CD4-positive, alpha-beta T cell treated with Interleukin-10 for 1 hour (primary cell): Measurements from ENCODE around the gene GUCA2B.

Experiments used
- DNase-seq: peaks from one replicate; pipeline ENCODE4 v3.0.0-alpha.2; 2020

The GUCA2B gene

DNA sequence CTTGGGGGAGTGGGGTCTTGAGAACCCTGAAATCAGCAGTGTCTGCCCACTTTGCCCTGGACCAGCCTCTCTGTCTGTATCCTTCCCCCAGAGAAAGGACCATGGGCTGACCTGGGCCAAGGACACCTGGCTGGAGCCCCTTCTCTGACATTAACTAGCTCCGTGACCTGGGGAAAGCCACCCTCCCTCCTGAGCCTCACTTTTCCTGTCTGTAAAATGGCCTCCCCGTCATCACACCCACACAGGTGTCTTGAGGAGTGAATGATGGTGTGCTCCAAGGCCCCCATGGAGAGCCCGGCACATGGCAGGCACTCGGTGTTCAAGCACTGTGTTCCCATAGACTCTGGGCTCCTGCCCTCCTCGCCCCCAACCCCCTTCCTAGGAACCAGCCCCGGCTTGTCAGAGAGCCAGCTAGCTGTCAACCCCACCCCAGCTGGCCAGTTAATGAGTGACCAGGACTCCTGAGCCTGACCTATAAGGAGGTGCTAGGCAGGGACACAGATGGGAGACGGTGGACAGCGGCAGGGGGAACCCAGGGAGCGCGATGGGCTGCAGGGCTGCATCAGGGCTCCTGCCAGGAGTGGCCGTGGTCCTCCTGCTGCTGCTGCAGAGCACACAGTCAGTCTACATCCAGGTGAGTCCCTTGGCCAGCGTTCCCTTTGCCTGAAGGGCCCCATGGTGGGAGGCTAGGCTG lies at the start of gene GUCA2B:
GUCA2B (plus strand) TSS at position 504 of the 694 bp plus-strand sequence; CDS start at position 545, 41 bp downstream.
- DNase-seq, result no peak

DNA sequence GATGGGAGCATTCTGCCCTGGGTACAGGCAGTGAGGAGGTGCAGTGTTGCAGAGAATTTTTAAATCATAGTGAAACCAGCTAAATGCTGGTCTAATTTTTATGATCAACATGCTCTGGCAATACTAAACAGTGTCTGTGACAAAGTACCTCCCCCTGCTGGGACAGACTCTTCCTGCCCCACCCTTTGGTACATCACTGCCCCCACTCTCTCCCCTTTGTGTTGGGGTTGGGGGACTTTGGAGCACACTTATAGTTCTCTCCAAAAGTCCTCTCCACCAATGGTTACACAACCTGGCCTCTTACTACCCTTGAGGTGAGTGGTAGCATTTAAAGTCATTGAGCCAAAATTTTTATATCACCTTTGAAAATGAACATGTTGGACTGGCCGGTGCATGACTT lies 48.2 kb upstream of the GUCA2B start:
- DNase-seq, result no peak

DNA sequence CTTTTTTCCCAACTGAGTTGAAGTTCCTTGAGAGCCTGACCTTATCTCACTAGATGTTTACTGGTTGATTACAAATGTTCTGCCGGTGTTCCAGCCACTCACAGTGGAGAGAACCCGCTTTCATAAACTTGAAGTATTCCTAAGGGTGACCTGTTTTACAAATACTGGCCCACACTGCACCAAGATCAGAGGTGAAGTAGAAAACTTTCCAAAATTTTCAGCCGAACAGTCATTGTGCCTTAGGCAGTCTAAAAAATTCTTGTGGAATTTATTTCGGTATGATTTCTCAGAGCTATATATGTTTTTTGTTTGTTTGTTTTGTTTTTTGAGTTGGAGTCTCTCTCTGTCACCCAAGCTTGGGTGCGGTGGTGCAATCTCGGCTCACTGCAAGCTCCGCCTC lies 44.9 kb upstream of the GUCA2B start:
- DNase-seq, result no peak

DNA sequence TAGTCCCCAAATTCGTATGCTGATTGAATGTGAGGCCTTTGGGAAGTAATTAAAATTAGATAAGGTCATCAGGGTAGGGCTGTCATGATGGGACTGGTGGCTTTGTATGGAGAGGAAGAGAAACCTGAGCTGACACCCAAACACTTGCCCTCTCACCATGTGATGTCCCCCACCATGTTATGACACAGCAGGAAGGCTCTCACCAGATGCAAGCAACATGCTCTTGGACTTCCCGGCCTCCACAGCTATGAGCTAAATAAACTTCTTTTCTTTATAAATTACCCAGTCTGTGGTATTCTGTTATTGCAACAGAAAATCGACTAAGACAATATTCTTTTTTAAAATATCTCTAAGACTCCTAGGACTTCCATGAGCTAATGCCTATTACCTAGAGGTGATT lies 43.6 kb upstream of the GUCA2B start:
- DNase-seq, result no peak

GRCh38 chr1:42114229-42114628 lies 39.0 kb upstream of the GUCA2B start:
- no peak for DNase-seq

DNA sequence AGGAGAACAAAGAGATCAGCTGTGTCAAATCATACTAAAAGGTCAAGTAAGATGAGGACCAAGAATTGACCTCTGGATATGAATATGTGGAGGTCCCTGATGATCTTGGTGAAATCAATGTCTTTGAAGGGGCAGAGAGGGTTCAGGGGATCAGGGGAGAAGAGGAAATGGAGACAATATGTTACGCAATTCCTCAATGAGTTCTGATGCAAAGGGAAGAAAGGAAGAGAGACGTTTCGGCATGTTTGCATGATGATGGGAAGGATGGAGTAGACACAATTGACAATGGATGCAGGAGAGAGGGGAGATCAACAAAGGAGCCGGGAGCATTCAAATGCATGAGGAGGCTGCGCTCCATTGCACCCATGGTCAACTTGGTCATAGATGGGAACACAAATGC lies 36.0 kb upstream of the GUCA2B start:
- no peak for DNase-seq

GRCh38 chr1:42118125-42118524 lies 35.1 kb upstream of the GUCA2B start:
- DNase-seq, result no peak

- no peak for DNase-seq
These were observed 30.8 kb upstream of the GUCA2B start for GRCh38 chr1:42122408-42122807.

- DNase-seq, result no peak
These were observed 27.7 kb upstream of the GUCA2B start for GRCh38 chr1:42125552-42125951.

GRCh38 chr1:42127767-42128166 lies 25.4 kb upstream of the GUCA2B start:
- no peak for DNase-seq

DNA sequence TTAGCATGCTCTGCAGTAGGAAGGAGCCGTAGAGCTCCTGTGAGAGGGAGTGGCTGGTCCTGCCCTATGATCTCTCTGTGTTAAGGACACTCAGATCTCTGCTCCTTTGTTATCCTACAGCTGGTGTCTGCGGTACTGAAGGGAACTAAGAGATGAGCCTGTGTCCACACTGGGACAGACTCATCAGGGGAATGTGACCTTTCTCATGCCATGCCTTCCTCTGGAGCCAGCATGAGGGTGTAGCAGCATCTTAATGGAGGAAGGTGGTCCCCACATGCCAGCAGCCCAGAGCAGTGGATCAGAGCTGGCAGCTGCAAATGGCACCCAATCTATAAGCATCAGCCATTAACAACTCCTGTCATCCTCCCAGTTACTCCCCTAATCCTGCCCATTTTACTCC lies 24.7 kb upstream of the GUCA2B start:
- DNase-seq, result no peak

DNA sequence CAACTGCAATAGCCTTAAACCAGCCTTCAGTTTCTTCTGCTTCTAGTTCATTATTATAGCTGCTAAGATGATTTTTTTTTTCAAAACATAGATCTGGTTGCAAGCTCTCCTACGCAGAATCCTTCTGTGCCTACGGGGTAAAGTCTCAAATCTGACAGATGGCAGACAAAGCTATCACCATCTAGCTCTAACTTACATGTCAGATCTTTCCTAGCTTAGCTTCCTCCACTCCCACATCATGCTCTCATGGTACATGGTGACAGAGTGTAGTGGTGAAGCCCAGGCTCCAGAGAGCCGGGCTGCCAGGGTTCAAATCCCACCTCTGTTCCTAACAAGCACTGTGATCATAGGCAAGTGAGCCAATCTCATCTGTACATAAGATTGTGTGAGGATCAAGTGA lies 24.2 kb upstream of the GUCA2B start:
- no peak for DNase-seq

- no peak for DNase-seq
These were observed 23.0 kb upstream of the GUCA2B start for GRCh38 chr1:42130061-42130660.

GRCh38 chr1:42133390-42133789 lies 19.8 kb upstream of the GUCA2B start:
- no peak for DNase-seq

GRCh38 chr1:42133809-42134526 lies 19.2 kb upstream of the GUCA2B start:
- no peak for DNase-seq

- no peak for DNase-seq
These were observed 17.8 kb upstream of the GUCA2B start for GRCh38 chr1:42135426-42135825.

DNA sequence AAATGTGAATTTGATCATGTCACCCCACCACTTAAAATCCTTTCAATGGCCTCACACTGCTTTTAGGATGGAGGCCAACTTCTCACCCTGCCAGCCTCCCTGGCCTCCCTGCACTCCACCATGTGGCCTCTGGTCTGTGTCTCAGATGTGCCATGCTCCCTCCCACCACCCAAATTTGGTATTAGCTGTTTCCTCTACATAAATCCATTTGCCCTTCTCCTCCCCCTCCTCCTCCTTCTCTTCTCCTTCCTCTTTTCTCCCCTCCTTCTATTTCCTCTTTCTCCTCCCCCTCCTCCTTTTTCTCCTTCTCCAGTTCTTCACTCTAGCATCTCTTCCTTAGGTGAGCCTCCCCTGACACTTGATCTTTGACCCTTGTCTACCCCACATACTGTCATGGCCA lies 16.7 kb upstream of the GUCA2B start:
- no peak for DNase-seq

DNA sequence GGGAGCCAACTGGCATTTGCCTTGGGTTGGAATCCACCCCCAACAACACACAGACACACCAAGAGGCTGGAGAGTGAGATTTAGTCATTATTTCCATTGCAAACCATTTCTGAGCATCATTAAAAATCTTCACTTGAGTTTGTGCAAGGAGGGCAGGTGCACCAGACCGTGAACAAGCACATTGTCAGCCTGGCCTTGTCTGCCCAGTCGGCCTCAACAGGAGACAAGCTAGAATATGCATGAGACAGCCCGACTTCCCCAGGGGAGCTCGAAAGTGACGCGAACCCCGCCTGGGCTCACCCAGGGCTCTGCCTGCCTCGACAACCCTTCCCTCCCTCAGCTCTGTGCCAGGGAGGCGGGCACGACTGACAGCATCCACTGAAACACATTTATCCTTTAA lies 15.4 kb upstream of the GUCA2B start:
- DNase-seq, result no peak

DNA sequence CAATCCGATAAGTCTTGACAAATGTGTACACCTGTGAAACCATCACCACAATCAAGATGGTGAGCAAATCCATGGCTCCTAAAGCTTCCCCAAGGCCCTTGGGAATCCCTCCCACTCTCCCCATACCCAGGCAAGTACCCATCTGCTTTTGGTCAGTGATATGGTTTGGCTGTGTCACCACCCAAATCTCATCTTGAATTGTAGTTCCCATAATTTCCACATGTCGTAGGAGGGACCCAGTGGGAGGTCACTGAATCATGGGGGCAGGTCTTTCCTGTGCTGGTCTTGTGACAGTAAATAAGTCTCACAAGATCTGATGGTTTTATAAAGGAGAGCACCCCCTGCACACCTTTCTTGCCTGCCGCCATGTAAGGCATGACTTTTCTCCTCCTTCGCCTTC lies 14.6 kb upstream of the GUCA2B start:
- DNase-seq, result no peak

DNA sequence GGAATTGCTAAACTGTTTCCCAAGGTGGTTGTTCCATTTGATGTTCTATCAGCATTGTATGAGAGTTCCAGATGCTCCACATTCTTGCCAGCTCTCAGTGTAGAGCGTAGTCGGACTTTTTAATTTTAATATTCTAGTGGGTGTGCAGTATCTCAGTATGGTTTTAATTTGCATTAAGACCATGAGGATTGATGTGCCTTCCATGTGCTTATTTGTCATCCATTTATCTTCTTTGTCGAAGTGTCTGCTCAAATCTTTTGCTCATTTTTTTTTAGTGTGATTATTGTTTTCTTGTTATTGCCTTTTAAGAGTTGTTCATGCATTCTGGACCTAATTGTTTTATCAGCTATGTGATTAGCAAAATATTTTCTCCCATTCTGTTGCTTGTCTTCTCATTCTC lies 13.8 kb upstream of the GUCA2B start:
- DNase-seq, result no peak

DNA sequence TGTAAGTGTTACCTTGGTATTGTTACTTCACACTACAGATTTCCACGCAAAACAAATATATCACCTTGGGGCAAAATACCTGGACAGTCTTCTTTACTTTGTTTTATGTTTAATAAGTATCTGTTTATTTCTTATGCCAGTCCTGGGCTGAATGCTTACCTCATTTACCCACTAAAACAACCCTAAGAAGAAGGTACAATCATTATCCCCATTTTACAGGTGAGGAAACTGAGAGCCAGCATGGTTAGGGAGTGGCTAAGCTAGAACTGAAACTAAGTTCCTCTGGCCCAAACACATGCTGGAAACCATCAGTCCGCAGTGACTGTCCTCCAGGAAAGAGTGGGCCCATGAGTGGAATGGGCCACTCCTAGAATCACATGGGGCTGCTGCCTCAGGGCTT lies 13.0 kb upstream of the GUCA2B start:
- DNase-seq, result no peak

- DNase-seq, result no peak
These were observed 11.2 kb upstream of the GUCA2B start for GRCh38 chr1:42141978-42142377.

DNA sequence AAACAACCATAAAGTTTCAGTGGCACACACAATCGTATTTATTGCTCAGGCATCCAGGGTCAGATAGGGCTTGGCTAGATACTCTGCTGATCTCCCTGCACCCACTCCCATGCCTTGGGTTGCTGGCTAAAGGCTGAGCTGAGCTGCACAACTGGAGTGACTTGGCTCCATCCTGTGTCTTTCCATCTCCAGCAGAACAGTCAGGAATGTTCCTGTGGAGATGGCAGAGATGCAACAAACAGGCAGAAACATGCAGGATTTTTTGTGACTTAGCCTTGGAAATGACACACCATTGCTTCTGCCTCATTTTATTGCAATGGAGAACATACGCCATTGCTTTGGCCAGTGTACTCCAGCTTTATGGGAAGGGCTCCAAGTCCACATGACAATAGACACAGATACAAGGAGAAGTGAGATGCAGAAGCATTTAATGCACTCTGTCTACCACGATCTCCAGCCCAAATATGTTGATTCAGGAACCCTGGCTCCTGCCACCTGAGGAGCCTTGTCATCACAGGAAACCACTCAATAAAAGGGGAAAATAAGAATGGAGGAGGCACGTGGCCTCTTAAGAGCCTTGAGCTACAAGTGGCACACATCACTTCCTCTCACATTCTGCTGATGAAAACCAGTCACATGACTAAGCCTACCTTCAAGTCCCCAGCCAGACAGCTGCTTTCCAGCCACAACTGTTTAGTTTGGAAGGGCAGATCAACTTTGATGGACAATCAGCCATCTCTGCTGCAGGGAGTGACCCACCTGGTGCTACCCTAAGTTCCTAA lies 10.1 kb upstream of the GUCA2B start:
- DNase-seq, result no peak
